ENCODE results near the gene CLDND1. TPM values are rescaled to one million over a fixed set of nuclear protein-coding genes. Genes with fewer than 3 reads are reported as not detected.

Gene CLDND1
- total and polyA plus RNA-seq, 2 of the 13 experiments (the other 11 are each of a cell fraction or from before 2014, with no cell fraction given), result 50.8 to 121 TPM

GRCh38 chr3:98551754-98552153 is 29.1 kb upstream of the CLDND1 start:
- no peak overlapping the region for H2AFZ ChIP-seq (ENCODE audit: low read length)
- no peaks in the 10 kb centered on the region for H3K36me3 ChIP-seq (replicated peaks in 1 of 2; ENCODE audit: control insufficient read depth in 1 of 2, insufficient read depth in 2 of 2, low read length in 2 of 2)
- no TSS peak for BruUV-seq (replicated peaks)
- DNase-seq (ENCODE audit: low spot score) (no peak), ATAC-seq (no peak), FAIRE-seq (no peak)
- TF ChIP-seq GMEB2 (CRISPR knock-in tag; IDR thresholded peaks at IDR 0.05; ENCODE audit: low read depth) (no peak), BHLHE40 (IDR thresholded peaks at IDR 0.05; ENCODE audit: low read length) (no peak)
- H3K9me3 ChIP-seq (ENCODE audit: low read length), result no peaks in the 10 kb centered on the region
- 20% methylated on average over 3 of the region's 3 CpGs for WGBS (ENCODE audit: low lambda C conversion rate)
- H3K9ac ChIP-seq (ENCODE audit: insufficient read depth, low read depth, low read length), result no peak overlapping the region
- intact Hi-C loops (cut with micrococcal nuclease; ENCODE audit: unreplicated experiment), result no loop called here
- no peaks in the 10 kb centered on the region for H4K20me1 ChIP-seq (ENCODE audit: insufficient read depth, low read length)
- no peak overlapping the region for H3K4me3 ChIP-seq (replicated peaks in 1 of 3; ENCODE audit: insufficient read depth in 1 of 3, low read depth in 2 of 3, low read length in 3 of 3)
- in situ Hi-C loops (cut with HindIII; ENCODE audit: extremely low pct_ligation_motif_present, low pct_unique_long_range_greater_than_20kb), result loop anchor here (25.0 kb wide), 1 partner anchor 514 kb away; the partner anchor contains the start of gene GABRR3
- ChIA-PET POLR2A (no interaction called here), CTCF (ENCODE audit: low intra/inter-chr PET ratio, low total read pairs) (no interaction called here)
- no peaks in the 10 kb centered on the region for H3K4me1 ChIP-seq (ENCODE audit: insufficient read depth, low read length)
- H3K27ac ChIP-seq (ENCODE audit: extremely low read length, insufficient read depth, low read length), result no peak overlapping the region
- H3K4me2 ChIP-seq (ENCODE audit: low read depth, low read length), result no peak overlapping the region
- no peaks in the 10 kb centered on the region for H3K79me2 ChIP-seq (ENCODE audit: insufficient read depth, low read length)
- H3K27me3 ChIP-seq (ENCODE audit: control insufficient read depth in 1 of 2, insufficient read depth in 2 of 2, low read length in 2 of 2), result no peaks in the 10 kb centered on the region

- Histone ChIP-seq H3K27ac (ENCODE audit: extremely low read length, insufficient read depth, low read length) (no peak overlapping the region), H4K20me1 (ENCODE audit: insufficient read depth, low read length) (no peaks in the 10 kb centered on the region), H3K79me2 (ENCODE audit: insufficient read depth, low read length) (no peaks in the 10 kb centered on the region), H3K4me2 (ENCODE audit: low read depth, low read length) (no peak overlapping the region), H3K9me3 (ENCODE audit: low read length) (no peaks in the 10 kb centered on the region), H3K36me3 (replicated peaks in 1 of 2; ENCODE audit: control insufficient read depth in 1 of 2, insufficient read depth in 2 of 2, low read length in 2 of 2) (no peaks in the 10 kb centered on the region), H3K27me3 (ENCODE audit: control insufficient read depth in 1 of 2, insufficient read depth in 2 of 2, low read length in 2 of 2) (no peaks in the 10 kb centered on the region), H3K9ac (ENCODE audit: insufficient read depth, low read depth, low read length) (no peak overlapping the region), H3K4me3 (replicated peaks in 1 of 3; ENCODE audit: insufficient read depth in 1 of 3, low read depth in 2 of 3, low read length in 3 of 3) (no peak overlapping the region), H3K4me1 (ENCODE audit: insufficient read depth, low read length) (no peaks in the 10 kb centered on the region), H2AFZ (ENCODE audit: low read length) (no peak overlapping the region)
- intact Hi-C loops (cut with micrococcal nuclease; ENCODE audit: unreplicated experiment) (no loop called here), in situ Hi-C loops (cut with HindIII; ENCODE audit: extremely low pct_ligation_motif_present, low pct_unique_long_range_greater_than_20kb) (loop anchor here (25.0 kb wide), 1 partner anchor 514 kb away; the partner anchor contains the start of gene GABRR3)
- ChIA-PET CTCF (ENCODE audit: low intra/inter-chr PET ratio, low total read pairs) (no interaction called here), POLR2A (no interaction called here)
- no TSS peak for BruUV-seq (replicated peaks)
- no peak for FAIRE-seq
- no peak for ATAC-seq
- DNase-seq (ENCODE audit: low spot score), result no peak
- WGBS (ENCODE audit: low lambda C conversion rate), result 25% methylated on average over 2 of the region's 2 CpGs
- no peak for TF ChIP-seq CTCF (CRISPR knock-in tag; IDR thresholded peaks at IDR 0.05)
- no peak for TF ChIP-seq GMEB2 (CRISPR knock-in tag; IDR thresholded peaks at IDR 0.05; ENCODE audit: low read depth)
- TF ChIP-seq ZBTB38 (CRISPR knock-in tag; IDR thresholded peaks at IDR 0.05), result no peak
- no peak for TF ChIP-seq POGK (CRISPR knock-in tag; conservative IDR thresholded peaks at IDR 0.05)
- TF ChIP-seq HDAC2 (CRISPR knock-in tag; IDR thresholded peaks at IDR 0.05), result no peak
- no peak for TF ChIP-seq ZSCAN21 (CRISPR knock-in tag; IDR thresholded peaks at IDR 0.05; ENCODE audit: borderline replicate concordance)
- no peak for TF ChIP-seq ZNF605 (CRISPR knock-in tag; IDR thresholded peaks at IDR 0.05)
These were observed 28.5 kb upstream of the CLDND1 start for GRCh38 chr3:98551236-98551635.

All from HepG2 (cell line).